NCI-H1694 (cell line): Measurements from ENCODE around the gene PACS2.
"Not testable (repeated sequence)": the region's sequence is repeated elsewhere in the genome, so short reads cannot be mapped to it uniquely, and the experiment has no call there.

ENCODE experiments used
- DNase-seq: peaks from one replicate; lab custom pipeline; 2025; lab: John Stamatoyannopoulos, UW

Gene PACS2

GRCh38 chr14:105315941-105316576, 1.5 kb downstream of the PACS2 start:
- DNase-seq: no peak

- DNase-seq: no peak
These were observed 2.0 kb downstream of the PACS2 start for GRCh38 chr14:105316577-105316941.

GRCh38 chr14:105316968-105317510, 2.5 kb downstream of the PACS2 start:
- DNase-seq: no peak

- no peak for DNase-seq
These were observed 3.0 kb downstream of the PACS2 start for GRCh38 chr14:105317546-105317945.

- DNase-seq: no peak
These were observed 8.4 kb downstream of the PACS2 start for GRCh38 chr14:105322791-105323556.

- no peak for DNase-seq
These were observed 9.1 kb downstream of the PACS2 start for GRCh38 chr14:105323663-105324062.

- no peak for DNase-seq
These were observed 9.7 kb downstream of the PACS2 start for GRCh38 chr14:105324080-105324778.

- DNase-seq: no peak
These were observed 10.3 kb downstream of the PACS2 start for GRCh38 chr14:105324871-105325270.

- no peak for DNase-seq
These were observed 10.8 kb downstream of the PACS2 start for GRCh38 chr14:105325303-105325702.

GRCh38 chr14:105325716-105326567, 11.4 kb downstream of the PACS2 start:
- no peak for DNase-seq

- DNase-seq: no peak
These were observed 12.0 kb downstream of the PACS2 start for GRCh38 chr14:105326568-105326867.

- DNase-seq: no peak
These were observed 12.5 kb downstream of the PACS2 start for GRCh38 chr14:105326891-105327694.

GRCh38 chr14:105327695-105328045, 13.1 kb downstream of the PACS2 start:
- DNase-seq: not testable (repeated sequence)

GRCh38 chr14:105328070-105328677, 13.6 kb downstream of the PACS2 start:
- no peak for DNase-seq

GRCh38 chr14:105328678-105329390, 14.3 kb downstream of the PACS2 start:
- no peak for DNase-seq

- DNase-seq: no peak
These were observed 15.0 kb downstream of the PACS2 start for GRCh38 chr14:105329411-105330150.

- DNase-seq: no peak
These were observed 15.9 kb downstream of the PACS2 start for GRCh38 chr14:105330491-105330895.

- no peak for DNase-seq
These were observed 17.2 kb downstream of the PACS2 start for GRCh38 chr14:105331575-105332349.
